Measurements from ENCODE around the gene POLE2.
A peak's percentile ranks its signal among the peaks of the same experiment; 100 is the strongest.
"Not testable (repeated sequence)": the region's sequence is repeated elsewhere in the genome, so short reads cannot be mapped to it uniquely, and the experiment has no call there.

Gene POLE2

GRCh38 chr14:49659526-49660455, 28.2 kb downstream of the POLE2 start:
- DNase-seq: peak; percentile 18

- DNase-seq: not testable (repeated sequence)
Observed at GRCh38 chr14:49657500-49657899, 30.5 kb downstream of the POLE2 start.

GRCh38 chr14:49654511-49654910, 33.5 kb downstream of the POLE2 start:
- no peak for DNase-seq

- DNase-seq: no peak
Observed at GRCh38 chr14:49653508-49653907, 34.5 kb downstream of the POLE2 start.

GRCh38 chr14:49642163-49642562, 45.9 kb downstream of the POLE2 start:
- no peak for DNase-seq

GRCh38 chr14:49641697-49642129, 46.3 kb downstream of the POLE2 start:
- peak; percentile 17 for DNase-seq

- no peak for DNase-seq
Observed at GRCh38 chr14:49640540-49641417, 47.2 kb downstream of the POLE2 start.

GRCh38 chr14:49637534-49638078, 50.4 kb downstream of the POLE2 start:
- DNase-seq: no peak

GRCh38 chr14:49636866-49637265, 51.1 kb downstream of the POLE2 start:
- DNase-seq: no peak

- DNase-seq: peak; percentile 68
Observed at GRCh38 chr14:49634547-49635334, 53.3 kb downstream of the POLE2 start, which contains the start of gene DNAAF2. DNAAF2 (minus strand) TSS chr14:49635244; CDS start chr14:49635149, 95 bp downstream.

- DNase-seq: peak; percentile 81
Observed at GRCh38 chr14:49633640-49634546, 54.1 kb downstream of the POLE2 start.

GRCh38 chr14:49623941-49624839, 63.8 kb downstream of the POLE2 start:
- no peak for DNase-seq

GRCh38 chr14:49623387-49623786, 64.6 kb downstream of the POLE2 start:
- DNase-seq: no peak

- no peak for DNase-seq
Observed at GRCh38 chr14:49622022-49622607, 65.9 kb downstream of the POLE2 start.

- peak; percentile 63 for DNase-seq
Observed at GRCh38 chr14:49621114-49621881, 66.7 kb downstream of the POLE2 start.

GRCh38 chr14:49620182-49621113, 67.6 kb downstream of the POLE2 start, which contains the start of the genes MGAT2 and RPL36AL:
MGAT2 (plus strand) TSS chr14:49620799; CDS start chr14:49621269, 470 bp downstream.
RPL36AL (minus strand) TSS chr14:49620626; CDS start chr14:49619104, 1,522 bp downstream.
- DNase-seq: peak; percentile 92

- DNase-seq: no peak
Observed at GRCh38 chr14:49619730-49620129, 68.3 kb downstream of the POLE2 start.
